ENCODE results near the gene CD52. TPM values are rescaled to one million over a fixed set of nuclear protein-coding genes. Genes with fewer than 3 reads are reported as not detected.
"Not testable (repeated sequence)": the region's sequence is repeated elsewhere in the genome, so short reads cannot be mapped to it uniquely, and the experiment has no call there.

The CD52 gene
- total RNA-seq, 2 experiments from 2014 or later, result 1,078 to 1,088 TPM

DNA sequence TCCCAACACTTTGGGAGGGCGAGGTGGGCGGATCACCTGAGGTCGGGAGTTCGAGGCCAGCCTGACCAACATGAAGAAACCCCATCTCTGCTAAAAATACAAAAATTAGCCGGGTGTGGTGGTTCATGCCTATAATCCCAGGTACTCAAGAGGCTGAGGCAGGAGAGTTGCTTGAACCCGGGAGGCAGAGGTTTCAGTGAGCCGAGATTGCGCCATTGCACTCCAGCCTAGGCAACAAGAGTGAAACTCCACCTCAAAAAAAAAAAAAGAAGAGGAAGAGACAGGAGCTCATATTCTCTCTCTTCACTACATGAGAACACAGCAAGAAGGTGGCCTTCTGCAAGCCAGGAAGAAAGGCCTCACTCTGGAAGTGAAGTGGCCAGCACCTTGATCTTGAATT, 15.6 kb downstream of the CD52 start:
- not testable (repeated sequence) for H3K9me3 Mint-ChIP-seq; H3K27ac Mint-ChIP-seq; H3K4me1 Mint-ChIP-seq; H3K4me3 Mint-ChIP-seq; H3K27me3 Mint-ChIP-seq; H3K36me3 Mint-ChIP-seq; ATAC-seq (ENCODE audit: low read depth); DNase-seq
- POLR2A ChIA-PET, result interaction anchor here (0.7 to 1.0 kb wide), 2 partner anchors 15 to 176 kb away, joined by 3 to 4 read pairs; partner anchors contain the start of gene CD52

- peaks cover 11% of the 10 kb centered on the region for H3K4me1 Mint-ChIP-seq
- peak overlapping the region; percentile 87 for H3K4me3 Mint-ChIP-seq
- H3K9me3 Mint-ChIP-seq, result no peaks in the 10 kb centered on the region
- H3K27ac Mint-ChIP-seq, result peak overlapping the region; percentile 83
- DNase-seq (no peak), ATAC-seq (ENCODE audit: low read depth) (peak; percentile 32)
- H3K36me3 Mint-ChIP-seq, result no peaks in the 10 kb centered on the region
- H3K27me3 Mint-ChIP-seq, result peaks cover 2% of the 10 kb centered on the region
- POLR2A ChIA-PET, result interaction anchor here (0.6 to 1.6 kb wide), 5 partner anchors 23 to 140 kb away, joined by 3 to 5 read pairs (median 4); partner anchors contain the start of gene SH3BGRL3
Measured at GRCh38 chr1:26335774-26336476, 18.2 kb downstream of the CD52 start.

- H3K27ac Mint-ChIP-seq, result no peak overlapping the region
- POLR2A ChIA-PET, result interaction anchor here (1.4 to 1.6 kb wide), 3 partner anchors 22 to 56 kb away, joined by 3 to 5 read pairs (median 4); no protein-coding TSS in a partner anchor
- peak overlapping the region; percentile 87 for H3K4me3 Mint-ChIP-seq
- ATAC-seq (ENCODE audit: low read depth) (peak; percentile 92), DNase-seq (peak; percentile 90)
- H3K4me1 Mint-ChIP-seq, result peaks cover 11% of the 10 kb centered on the region
- H3K27me3 Mint-ChIP-seq, result peaks cover 2% of the 10 kb centered on the region
- H3K9me3 Mint-ChIP-seq, result no peaks in the 10 kb centered on the region
- no peaks in the 10 kb centered on the region for H3K36me3 Mint-ChIP-seq
Measured at GRCh38 chr1:26336477-26337205, 18.9 kb downstream of the CD52 start.

DNA sequence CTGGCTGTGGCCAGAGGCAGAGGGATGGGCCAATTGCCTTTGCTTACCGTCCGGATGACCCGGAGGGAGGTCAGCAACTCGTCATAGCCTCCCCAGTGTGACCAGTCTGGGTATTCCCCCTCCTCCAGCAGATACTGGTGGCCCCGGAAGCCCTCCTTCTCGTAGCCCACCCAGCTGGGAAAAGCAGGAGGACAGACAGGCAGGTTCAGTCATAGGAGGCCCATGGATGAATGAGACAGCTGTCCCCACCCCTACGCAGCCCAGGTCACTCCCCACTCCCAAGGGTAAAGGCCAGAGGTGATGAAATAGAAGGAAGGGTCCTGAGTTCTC, 19.4 kb downstream of the CD52 start:
- no peaks in the 10 kb centered on the region for H3K36me3 Mint-ChIP-seq
- no peak overlapping the region for H3K27ac Mint-ChIP-seq
- POLR2A ChIA-PET, result interaction anchor here (1.6 kb wide), 2 partner anchors 52 to 56 kb away, joined by 4 to 5 read pairs; no protein-coding TSS in a partner anchor
- no peak for ATAC-seq (ENCODE audit: low read depth)
- H3K4me1 Mint-ChIP-seq, result peaks cover 11% of the 10 kb centered on the region
- H3K27me3 Mint-ChIP-seq, result peaks cover 2% of the 10 kb centered on the region
- no peaks in the 10 kb centered on the region for H3K9me3 Mint-ChIP-seq
- H3K4me3 Mint-ChIP-seq, result peak overlapping the region; percentile 87
- DNase-seq, result no peak

GRCh38 chr1:26337625-26338024, 19.9 kb downstream of the CD52 start:
- POLR2A ChIA-PET, result interaction anchor here (1.6 kb wide), 1 partner anchor 53 kb away, joined by 5 read pairs; no protein-coding TSS in a partner anchor
- ATAC-seq (ENCODE audit: low read depth) (no peak), DNase-seq (no peak)
- H3K36me3 Mint-ChIP-seq, result no peaks in the 10 kb centered on the region
- H3K4me3 Mint-ChIP-seq, result peak overlapping the region; percentile 20
- H3K27ac Mint-ChIP-seq, result peak overlapping the region; percentile 69
- H3K27me3 Mint-ChIP-seq, result peaks cover 2% of the 10 kb centered on the region
- H3K4me1 Mint-ChIP-seq, result peaks cover 11% of the 10 kb centered on the region
- no peaks in the 10 kb centered on the region for H3K9me3 Mint-ChIP-seq

- H3K27ac Mint-ChIP-seq, result no peak overlapping the region
- ATAC-seq (ENCODE audit: low read depth) (no peak), DNase-seq (no peak)
- H3K27me3 Mint-ChIP-seq, result peaks cover 2% of the 10 kb centered on the region
- peaks cover 11% of the 10 kb centered on the region for H3K4me1 Mint-ChIP-seq
- no peaks in the 10 kb centered on the region for H3K9me3 Mint-ChIP-seq
- no peaks in the 10 kb centered on the region for H3K36me3 Mint-ChIP-seq
- POLR2A ChIA-PET, result interaction anchor here (0.9 to 1.9 kb wide), 2 partner anchors 10 to 17 kb away, joined by 3 to 5 read pairs; no protein-coding TSS in a partner anchor
- H3K4me3 Mint-ChIP-seq, result no peak overlapping the region
Measured at GRCh38 chr1:26338670-26339069, 20.9 kb downstream of the CD52 start.

GRCh38 chr1:26340047-26340481, 22.3 kb downstream of the CD52 start:
- Mint-ChIP-seq H3K36me3 (no peaks in the 10 kb centered on the region), H3K27me3 (no peaks in the 10 kb centered on the region), H3K4me3 (no peak overlapping the region), H3K9me3 (no peaks in the 10 kb centered on the region), H3K4me1 (peaks cover 11% of the 10 kb centered on the region), H3K27ac (no peak overlapping the region)
- POLR2A ChIA-PET, result interaction anchor here (1.9 kb wide), 1 partner anchor 18 kb away, joined by 5 read pairs; no protein-coding TSS in a partner anchor
- DNase-seq (no peak), ATAC-seq (ENCODE audit: low read depth) (no peak)

DNA sequence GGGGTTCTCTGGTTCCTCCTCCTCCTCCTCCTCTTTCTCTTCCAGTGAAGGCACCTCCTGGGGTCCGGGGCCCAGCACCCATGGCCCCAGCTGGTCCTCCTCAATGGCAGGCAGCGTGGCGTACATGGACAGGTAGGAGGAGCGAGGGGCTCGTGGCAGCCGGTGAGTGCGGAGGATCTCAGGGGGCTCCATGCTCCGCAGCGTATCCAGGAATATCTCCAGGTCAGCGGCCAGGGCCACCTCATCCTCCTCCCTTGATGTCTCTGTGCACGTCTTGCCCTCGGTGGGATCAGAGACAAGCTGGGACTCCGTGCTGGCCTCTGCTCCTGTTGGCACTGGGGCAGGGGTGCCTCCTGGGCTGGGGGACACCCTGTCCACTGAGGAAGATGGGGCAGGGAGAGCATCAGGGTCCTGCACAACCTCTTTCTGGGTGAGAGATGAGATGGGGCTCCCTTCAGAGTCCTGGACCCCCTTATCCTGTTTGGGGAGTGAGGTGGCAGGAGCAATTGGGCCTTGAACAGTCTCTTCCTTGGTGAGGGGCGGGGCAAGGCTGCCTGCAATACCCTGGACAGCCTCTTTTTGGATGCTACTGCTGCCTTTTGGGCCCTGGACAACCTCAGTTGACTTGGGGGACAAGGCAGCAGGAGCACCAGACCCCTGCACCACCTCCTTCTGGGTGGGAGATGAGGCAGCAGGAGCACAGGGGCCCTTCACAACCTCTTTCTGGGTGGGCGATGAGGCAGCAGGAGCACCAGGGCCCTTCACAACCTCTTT, 26.6 kb downstream of the CD52 start:
- POLR2A ChIA-PET, result no interaction called here
- no peaks in the 10 kb centered on the region for H3K36me3 Mint-ChIP-seq

GRCh38 chr1:26345718-26346117, 28.0 kb downstream of the CD52 start:
- POLR2A ChIA-PET, result interaction anchor here (0.9 kb wide), 1 partner anchor 12 kb away, joined by 3 read pairs; no protein-coding TSS in a partner anchor
- no peaks in the 10 kb centered on the region for H3K9me3 Mint-ChIP-seq
- H3K36me3 Mint-ChIP-seq, result no peaks in the 10 kb centered on the region
- ATAC-seq (ENCODE audit: low read depth), result no peak
- no peak overlapping the region for H3K27ac Mint-ChIP-seq
- H3K27me3 Mint-ChIP-seq, result no peaks in the 10 kb centered on the region
- peaks cover 3% of the 10 kb centered on the region for H3K4me1 Mint-ChIP-seq
- H3K4me3 Mint-ChIP-seq, result no peak overlapping the region
- no peak for DNase-seq

More for the DNA sequence above, 26.6 kb downstream of the CD52 start:
- Mint-ChIP-seq H3K27ac (no peak overlapping the region), H3K9me3 (no peaks in the 10 kb centered on the region), H3K4me3 (no peak overlapping the region), H3K27me3 (no peaks in the 10 kb centered on the region), H3K4me1 (peaks cover 5% of the 10 kb centered on the region)
- DNase-seq, result no peak
- ATAC-seq (ENCODE audit: low read depth), result no peak

DNA sequence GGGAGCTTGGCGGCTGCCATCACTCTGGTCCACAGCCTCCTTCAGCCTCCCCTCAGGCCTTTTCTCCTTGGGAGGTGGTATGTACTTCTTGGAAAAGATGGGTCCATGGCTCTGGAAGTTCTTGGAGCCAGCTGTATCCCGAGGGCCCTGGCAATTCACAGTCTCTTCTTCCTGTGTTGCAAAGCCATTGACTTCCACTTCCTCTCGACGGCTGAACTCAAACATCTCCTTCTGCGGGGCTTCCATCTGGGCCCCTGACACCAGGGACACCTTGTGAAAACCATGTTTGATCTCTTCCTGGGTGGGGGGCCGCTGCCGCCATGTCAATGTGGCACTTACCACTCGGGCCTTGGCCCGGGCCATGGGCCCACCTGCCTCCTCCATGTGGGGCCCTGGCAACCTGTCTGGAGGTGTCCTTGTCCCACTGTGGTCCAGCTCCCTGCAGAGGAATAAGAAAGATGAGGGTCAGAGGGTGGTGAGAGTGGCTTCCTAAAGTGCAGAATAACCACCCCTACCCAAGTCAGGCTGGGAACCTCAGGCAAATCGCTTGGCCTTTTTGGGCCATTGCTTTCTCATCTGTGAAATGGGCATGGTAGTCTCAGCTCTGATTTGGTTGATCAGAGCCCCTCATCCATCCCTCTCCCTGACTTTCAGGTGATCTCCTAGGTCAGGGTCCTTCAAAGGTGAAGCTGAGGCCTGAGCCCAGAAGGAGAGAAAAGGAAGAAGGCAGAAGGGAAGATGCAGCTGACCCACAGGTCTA, 28.7 kb downstream of the CD52 start:
- H3K27ac Mint-ChIP-seq, result no peak overlapping the region

GRCh38 chr1:26349188-26349876, 31.6 kb downstream of the CD52 start:
- no peak for ATAC-seq (ENCODE audit: low read depth)
- Mint-ChIP-seq H3K27ac (no peak overlapping the region), H3K4me3 (no peak overlapping the region), H3K27me3 (peaks cover 2% of the 10 kb centered on the region), H3K36me3 (no peaks in the 10 kb centered on the region), H3K4me1 (peaks cover 4% of the 10 kb centered on the region), H3K9me3 (no peaks in the 10 kb centered on the region)
- no peak for DNase-seq
- POLR2A ChIA-PET, result interaction anchor here (0.6 to 1.4 kb wide), 2 partner anchors 10 to 919 kb away, joined by 3 to 5 read pairs; no protein-coding TSS in a partner anchor

More for the DNA sequence above, 28.7 kb downstream of the CD52 start:
- Mint-ChIP-seq H3K9me3 (no peaks in the 10 kb centered on the region), H3K4me1 (peaks cover 3% of the 10 kb centered on the region), H3K4me3 (no peak overlapping the region), H3K27me3 (peaks cover 2% of the 10 kb centered on the region), H3K36me3 (no peaks in the 10 kb centered on the region)
- DNase-seq, result no peak
- POLR2A ChIA-PET, result interaction anchor here (0.9 kb wide), 1 partner anchor 11 kb away, joined by 3 read pairs; no protein-coding TSS in a partner anchor
- ATAC-seq (ENCODE audit: low read depth), result no peak

- DNase-seq (no peak), ATAC-seq (ENCODE audit: low read depth) (no peak)
- peaks cover 2% of the 10 kb centered on the region for H3K27me3 Mint-ChIP-seq
- H3K27ac Mint-ChIP-seq, result no peak overlapping the region
- no peaks in the 10 kb centered on the region for H3K9me3 Mint-ChIP-seq
- peaks cover 4% of the 10 kb centered on the region for H3K4me1 Mint-ChIP-seq
- no peak overlapping the region for H3K4me3 Mint-ChIP-seq
- POLR2A ChIA-PET, result interaction anchor here (0.6 to 1.4 kb wide), 2 partner anchors 9 to 920 kb away, joined by 3 to 5 read pairs; no protein-coding TSS in a partner anchor
- no peaks in the 10 kb centered on the region for H3K36me3 Mint-ChIP-seq
Measured at GRCh38 chr1:26349877-26350244, 32.1 kb downstream of the CD52 start.

Data from activated naive CD8-positive, alpha-beta T cell treated with anti-CD3 and anti-CD28 coated beads, Interleukin-2, amount 10 ng/mL, durations not matched to agents 7 days and 5 days (primary cell).